HepG2 (cell line): Measurements from ENCODE around the gene CYB5R3. TPM values are rescaled to one million over a fixed set of nuclear protein-coding genes. Genes with fewer than 3 reads are reported as not detected.

Experiments used
- ATM ChIP-seq: fragments of 450-650 bp; IDR thresholded peaks from 2 replicates; pipeline ENCODE4 v1.7.1; 2017; ENCODE audit warnings: mild to moderate bottlenecking, borderline replicate concordance
- CERS6 ChIP-seq: sonication (generic); formaldehyde crosslinking; IDR thresholded peaks from 2 replicates; pipeline ENCODE4 v1.5.0; 2020; ENCODE audit warnings: missing genetic modification reagents
- CHD2 ChIP-seq: IDR thresholded peaks from 2 replicates; pipeline ENCODE4 v1.6.1; 2011; ENCODE audit warnings: low read depth, low read length, improper control_type of control experiment
- ETV5 ChIP-seq: IDR thresholded peaks from 2 replicates; pipeline ENCODE4 v1.6.1; 2018; ENCODE audit warnings: missing biosample characterization, missing genetic modification reagents, inconsistent platforms, borderline replicate concordance
- FOSL2 ChIP-seq: sonication (generic); formaldehyde crosslinking; IDR thresholded peaks from 2 replicates; pipeline ENCODE4 v1.4.0; 2020; ENCODE audit warnings: missing genetic modification reagents
- GABPA ChIP-seq, 2 experiments: IDR thresholded peaks; 2 replicates each; pipeline ENCODE4 v1.6.1; 2011 to 2016; ENCODE audit warnings: low read depth in 2 of 2, low read length in 1 of 2, missing biosample characterization in 1 of 2, missing genetic modification characterization in 1 of 2
- HOXA3 ChIP-seq: sonication (generic); formaldehyde crosslinking; IDR thresholded peaks from 2 replicates; pipeline ENCODE4 v1.5.0; 2020; ENCODE audit warnings: missing genetic modification reagents
- KDM1A ChIP-seq: IDR thresholded peaks from 2 replicates; pipeline ENCODE4 v1.6.1; 2016; ENCODE audit warnings: missing compliant biosample characterization
- MIER2 ChIP-seq: IDR thresholded peaks from 2 replicates; pipeline ENCODE4 v1.6.1; 2016; ENCODE audit warnings: missing biosample characterization, missing genetic modification reagents
- NRL ChIP-seq: sonication (generic); formaldehyde crosslinking; IDR thresholded peaks from 2 replicates; pipeline ENCODE4 v1.5.0; 2020; ENCODE audit warnings: missing genetic modification reagents, mild to moderate bottlenecking, moderate library complexity, borderline replicate concordance
- SAFB2 ChIP-seq: sonication (generic); formaldehyde crosslinking; IDR thresholded peaks from 2 replicates; pipeline ENCODE4 v1.5.1; 2020; ENCODE audit warnings: missing genetic modification reagents, low read depth, mild to moderate bottlenecking, borderline replicate concordance
- SAP130 ChIP-seq: IDR thresholded peaks from 2 replicates; pipeline ENCODE4 v1.6.1; 2016; ENCODE audit warnings: low read depth
- SP2 ChIP-seq: sonication (generic); formaldehyde crosslinking; IDR thresholded peaks from 2 replicates; pipeline ENCODE4 v1.5.1; 2020; ENCODE audit warnings: mild to moderate bottlenecking, missing genetic modification reagents
- TAF1 ChIP-seq: sonication (generic); formaldehyde crosslinking; IDR thresholded peaks from 2 replicates; pipeline ENCODE4 v1.4.0; 2020; ENCODE audit warnings: missing genetic modification reagents
- TGIF2 ChIP-seq: IDR thresholded peaks from 2 replicates; pipeline ENCODE4 v1.6.1; 2016; ENCODE audit warnings: control low read depth, missing compliant biosample characterization
- TMF1 ChIP-seq: sonication (generic); formaldehyde crosslinking; IDR thresholded peaks from 2 replicates; pipeline ENCODE4 v1.8.1; 2022; ENCODE audit warnings: low read depth, missing genetic modification reagents
- ZEB1 ChIP-seq: IDR thresholded peaks from 2 replicates; pipeline ENCODE4 v1.6.1; 2012; ENCODE audit warnings: mild to moderate bottlenecking, low read depth, inconsistent platforms; ENCODE audit not compliant: insufficient replicate concordance
- ZNF329 ChIP-seq: sonication (generic); formaldehyde crosslinking; IDR thresholded peaks from 2 replicates; pipeline ENCODE4 v1.9.0; 2021; ENCODE audit warnings: low read depth, mild to moderate bottlenecking, missing genetic modification reagents
- ZNF749 ChIP-seq: sonication (generic); formaldehyde crosslinking; IDR thresholded peaks from 2 replicates; pipeline ENCODE4 v1.8.0; 2022; ENCODE audit warnings: mild to moderate bottlenecking, missing genetic modification reagents, moderate library complexity, borderline replicate concordance
- polyA plus RNA-seq, 8 experiments: library from polyadenylated mRNA; depleted of rRNA in 3 of 8; stranded (reverse) in 7 of 8; unstranded in 1 of 8; fragments of >200 nt; fragmentation: Illumina TruSeq in 4 of 8; extraction: Trizol in 4 of 8; gene quantifications; 2 replicates each; pipeline versions ENCODE4 v1.2.1 to v1.2.3, GENCODE V29; 2011 to 2016; ENCODE audit warnings: low read depth in 4 of 8, missing spikeins in 1 of 8, mixed read lengths in 1 of 8; ENCODE audit not compliant: insufficient read depth in 1 of 8
- total RNA-seq, 5 experiments: library from RNA; depleted of rRNA; stranded (reverse); fragments of >200 nt; fragmentation: Illumina TruSeq; extraction: Trizol; gene quantifications; 2 replicates each; pipeline ENCODE4 v1.2.3, GENCODE V29; 2016; ENCODE audit warnings: low read depth in 1 of 5
- TF ChIP-seq, protein P1 (sequence below): sonication (generic); formaldehyde crosslinking; IDR thresholded peaks from 2 replicates; pipeline ENCODE4 v1.5.1; 2020; ENCODE audit warnings: missing genetic modification reagents, mild to moderate bottlenecking, borderline replicate concordance
- TF ChIP-seq, protein P2 (sequence below): sonication (generic); formaldehyde crosslinking; IDR thresholded peaks from 2 replicates; pipeline ENCODE4 v1.4.0; 2020; ENCODE audit warnings: low read depth, missing genetic modification reagents
- TF ChIP-seq, protein P3 (sequence below): sonication (generic); formaldehyde crosslinking; IDR thresholded peaks from 2 replicates; pipeline ENCODE4 v1.5.0; 2020; ENCODE audit warnings: missing genetic modification reagents

The CYB5R3 gene
- total and polyA plus RNA-seq, 2 of the 13 experiments (the other 11 are each of a cell fraction or from before 2014, with no cell fraction given): 32.4 to 305 TPM

GRCh38 chr22:42614312-42615091 is 34.7 kb downstream of the CYB5R3 start, which contains the start of gene POLDIP3 (continued):
- TF ChIP-seq TAF1 (CRISPR knock-in tag) (peak; percentile 88), HOXA3 (CRISPR knock-in tag) (peak; percentile 78; the same call in 1 of the 2 replicates), ATM (no peak), GABPA (IDR thresholded peaks at IDR 0.05; ENCODE audit: low read depth, low read length) (peak; percentile 93), GABPA (CRISPR knock-in tag; IDR thresholded peaks at IDR 0.05; ENCODE audit: low read depth) (peak; percentile 98), KDM1A (no peak), TGIF2 (CRISPR knock-in tag) (no peak), FOSL2 (CRISPR knock-in tag) (no peak), ETV5 (CRISPR knock-in tag) (peak; percentile 72), SP2 (CRISPR knock-in tag) (peak; percentile 84), SAFB2 (CRISPR knock-in tag) (no peak), ZNF329 (CRISPR knock-in tag) (peak; percentile 42; the same call in 1 of the 2 replicates), TMF1 (CRISPR knock-in tag) (0 out of 2 replicates have a peak, but pooled peaks have one; percentile 5), CHD2 (peak; percentile 98), CERS6 (CRISPR knock-in tag) (no peak), MIER2 (CRISPR knock-in tag) (no peak), SAP130 (CRISPR knock-in tag) (peak; percentile 75), ZEB1 (peak; percentile 8), NRL (CRISPR knock-in tag) (peak; percentile 17; the same call in 1 of the 2 replicates), ZNF749 (CRISPR knock-in tag) (no peak)
- TF ChIP-seq, protein P1, sequence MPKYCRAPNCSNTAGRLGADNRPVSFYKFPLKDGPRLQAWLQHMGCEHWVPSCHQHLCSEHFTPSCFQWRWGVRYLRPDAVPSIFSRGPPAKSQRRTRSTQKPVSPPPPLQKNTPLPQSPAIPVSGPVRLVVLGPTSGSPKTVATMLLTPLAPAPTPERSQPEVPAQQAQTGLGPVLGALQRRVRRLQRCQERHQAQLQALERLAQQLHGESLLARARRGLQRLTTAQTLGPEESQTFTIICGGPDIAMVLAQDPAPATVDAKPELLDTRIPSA (CRISPR knock-in tag): no peak
- TF ChIP-seq, protein P2, sequence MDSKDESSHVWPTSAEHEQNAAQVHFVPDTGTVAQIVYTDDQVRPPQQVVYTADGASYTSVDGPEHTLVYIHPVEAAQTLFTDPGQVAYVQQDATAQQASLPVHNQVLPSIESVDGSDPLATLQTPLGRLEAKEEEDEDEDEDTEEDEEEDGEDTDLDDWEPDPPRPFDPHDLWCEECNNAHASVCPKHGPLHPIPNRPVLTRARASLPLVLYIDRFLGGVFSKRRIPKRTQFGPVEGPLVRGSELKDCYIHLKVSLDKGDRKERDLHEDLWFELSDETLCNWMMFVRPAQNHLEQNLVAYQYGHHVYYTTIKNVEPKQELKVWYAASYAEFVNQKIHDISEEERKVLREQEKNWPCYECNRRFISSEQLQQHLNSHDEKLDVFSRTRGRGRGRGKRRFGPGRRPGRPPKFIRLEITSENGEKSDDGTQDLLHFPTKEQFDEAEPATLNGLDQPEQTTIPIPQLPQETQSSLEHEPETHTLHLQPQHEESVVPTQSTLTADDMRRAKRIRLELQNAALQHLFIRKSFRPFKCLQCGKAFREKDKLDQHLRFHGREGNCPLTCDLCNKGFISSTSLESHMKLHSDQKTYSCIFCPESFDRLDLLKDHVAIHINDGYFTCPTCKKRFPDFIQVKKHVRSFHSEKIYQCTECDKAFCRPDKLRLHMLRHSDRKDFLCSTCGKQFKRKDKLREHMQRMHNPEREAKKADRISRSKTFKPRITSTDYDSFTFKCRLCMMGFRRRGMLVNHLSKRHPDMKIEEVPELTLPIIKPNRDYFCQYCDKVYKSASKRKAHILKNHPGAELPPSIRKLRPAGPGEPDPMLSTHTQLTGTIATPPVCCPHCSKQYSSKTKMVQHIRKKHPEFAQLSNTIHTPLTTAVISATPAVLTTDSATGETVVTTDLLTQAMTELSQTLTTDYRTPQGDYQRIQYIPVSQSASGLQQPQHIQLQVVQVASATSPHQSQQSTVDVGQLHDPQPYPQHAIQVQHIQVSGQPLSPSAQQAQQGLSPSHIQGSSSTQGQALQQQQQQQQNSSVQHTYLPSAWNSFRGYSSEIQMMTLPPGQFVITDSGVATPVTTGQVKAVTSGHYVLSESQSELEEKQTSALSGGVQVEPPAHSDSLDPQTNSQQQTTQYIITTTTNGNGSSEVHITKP (CRISPR knock-in tag): no peak
- TF ChIP-seq, protein P3, sequence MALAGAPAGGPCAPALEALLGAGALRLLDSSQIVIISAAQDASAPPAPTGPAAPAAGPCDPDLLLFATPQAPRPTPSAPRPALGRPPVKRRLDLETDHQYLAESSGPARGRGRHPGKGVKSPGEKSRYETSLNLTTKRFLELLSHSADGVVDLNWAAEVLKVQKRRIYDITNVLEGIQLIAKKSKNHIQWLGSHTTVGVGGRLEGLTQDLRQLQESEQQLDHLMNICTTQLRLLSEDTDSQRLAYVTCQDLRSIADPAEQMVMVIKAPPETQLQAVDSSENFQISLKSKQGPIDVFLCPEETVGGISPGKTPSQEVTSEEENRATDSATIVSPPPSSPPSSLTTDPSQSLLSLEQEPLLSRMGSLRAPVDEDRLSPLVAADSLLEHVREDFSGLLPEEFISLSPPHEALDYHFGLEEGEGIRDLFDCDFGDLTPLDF (CRISPR knock-in tag): peak; percentile 10; the same call in 1 of the 2 replicates
